ENCODE results near the gene TOGARAM1.
A peak's percentile ranks its signal among the peaks of the same experiment; 100 is the strongest.
"Not testable (repeated sequence)": the region's sequence is repeated elsewhere in the genome, so short reads cannot be mapped to it uniquely, and the experiment has no call there.

Gene TOGARAM1

DNA sequence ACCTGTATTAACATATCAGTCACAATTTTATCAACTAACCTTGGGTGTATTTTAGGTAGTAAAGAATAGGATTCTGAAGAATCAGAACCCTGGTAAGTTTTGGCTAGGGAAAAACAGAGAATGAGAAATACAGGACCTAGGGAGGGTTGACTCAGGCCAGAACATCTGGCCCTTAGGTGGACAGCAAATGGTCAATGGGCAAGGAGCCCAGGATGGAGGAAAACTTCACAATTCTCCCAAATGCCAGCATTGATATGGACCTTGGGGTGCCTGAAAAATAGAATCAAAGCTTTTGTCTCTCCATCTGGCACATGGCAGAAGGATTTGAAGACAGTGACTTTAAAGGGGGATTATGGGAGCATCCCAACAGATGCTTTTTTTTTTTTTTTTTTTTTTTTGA lies 89.2 kb downstream of the TOGARAM1 start:
- DNase-seq: no peak

DNA sequence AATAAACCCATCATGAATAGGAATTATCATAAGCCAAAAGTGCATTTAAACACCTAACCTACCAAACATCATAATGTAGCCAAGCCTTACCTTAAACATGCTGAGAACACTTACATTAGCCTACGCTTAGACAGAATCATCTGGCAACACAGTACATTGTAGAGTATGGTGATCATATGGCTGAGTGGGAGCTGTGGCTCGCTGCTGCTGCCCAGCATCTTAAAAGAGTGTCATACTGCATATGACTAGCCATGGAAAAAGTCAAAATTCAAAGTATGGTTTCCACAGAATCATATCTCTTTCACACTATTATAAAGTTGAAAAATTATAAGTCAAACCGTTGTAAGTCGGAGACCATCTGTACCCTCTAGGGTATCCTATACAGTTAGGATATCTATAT lies 89.9 kb downstream of the TOGARAM1 start:
- no peak for DNase-seq

DNA sequence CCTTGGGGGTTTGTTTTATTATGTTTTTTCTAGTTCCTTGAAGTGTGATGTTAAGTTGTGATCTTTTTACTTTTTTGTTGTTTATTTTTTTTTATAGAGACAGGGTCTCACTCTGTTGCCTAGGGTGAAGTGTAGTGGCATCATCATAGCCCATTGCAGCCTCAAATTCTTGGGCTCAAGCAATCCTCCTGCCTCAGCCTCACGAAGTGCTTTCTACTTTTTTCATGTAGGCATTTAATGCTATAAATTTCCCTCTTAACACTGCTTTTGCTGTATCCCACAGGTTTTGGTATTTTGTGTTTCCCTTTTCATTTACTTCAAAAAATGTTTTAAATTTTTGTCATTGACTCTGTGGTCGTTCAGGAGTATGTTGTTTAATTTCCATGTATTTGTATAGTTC lies 95.4 kb downstream of the TOGARAM1 start:
- DNase-seq: no peak

DNA sequence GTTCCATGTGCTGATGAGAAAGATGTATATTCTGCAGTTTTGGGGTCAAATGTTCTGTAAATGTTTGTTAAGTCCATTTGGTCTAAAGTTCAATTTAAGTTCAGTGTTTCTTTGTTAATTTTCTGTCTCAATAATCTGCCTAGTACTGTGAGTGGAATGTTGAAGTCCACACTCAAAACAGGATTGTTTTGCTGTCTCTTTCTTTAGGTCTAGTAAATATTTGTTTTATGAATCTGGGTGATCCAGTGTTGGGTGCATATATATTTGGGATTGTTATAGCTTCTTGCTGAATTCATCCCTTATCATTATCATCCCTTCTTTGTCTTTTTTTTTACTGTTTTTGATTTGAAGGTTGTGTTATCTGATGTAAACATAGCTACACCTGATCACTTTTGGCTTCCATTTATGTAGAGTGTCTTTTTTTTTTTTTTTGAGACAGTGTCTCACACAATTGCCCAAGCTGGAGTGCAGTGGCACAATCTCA lies 95.9 kb downstream of the TOGARAM1 start:
- no peak for DNase-seq

DNA sequence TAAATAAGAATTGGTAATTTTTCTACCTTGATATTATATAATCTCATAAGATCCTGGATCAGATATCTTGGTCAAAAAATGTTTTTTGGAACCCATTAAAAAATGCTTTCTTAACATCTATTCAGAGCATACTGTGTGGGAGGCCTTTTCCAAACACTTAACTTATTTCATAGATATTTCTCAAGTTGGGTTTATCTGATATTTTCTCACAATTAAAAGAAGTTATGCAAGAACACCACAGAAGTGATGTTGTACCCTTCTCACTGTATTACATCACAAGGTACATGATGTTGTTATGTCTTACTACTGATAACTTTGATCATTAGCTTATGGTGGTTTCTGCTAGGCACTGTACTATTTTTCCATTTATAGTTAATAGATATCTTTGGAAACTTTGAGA lies 98.6 kb downstream of the TOGARAM1 start:
- no peak for DNase-seq

DNA sequence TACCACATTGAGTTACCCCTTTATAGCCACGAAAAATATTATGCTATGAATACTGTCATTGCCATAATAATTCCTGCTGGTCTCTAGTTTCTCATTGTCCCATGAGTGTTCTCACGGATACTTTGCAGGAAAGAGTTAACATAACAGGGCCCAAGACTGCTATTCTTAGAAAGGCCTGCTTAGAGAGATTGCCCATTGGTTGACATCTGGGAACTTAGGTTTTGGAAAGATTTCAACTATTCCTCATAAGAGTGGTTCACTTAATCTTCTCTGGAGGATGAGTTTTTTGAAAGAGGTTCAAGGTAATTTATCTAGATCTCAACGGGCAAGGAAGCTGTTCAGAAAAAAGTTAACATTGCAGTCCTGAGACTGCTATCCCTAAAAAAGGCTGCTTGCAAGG lies 103.5 kb downstream of the TOGARAM1 start:
- no peak for DNase-seq

DNA sequence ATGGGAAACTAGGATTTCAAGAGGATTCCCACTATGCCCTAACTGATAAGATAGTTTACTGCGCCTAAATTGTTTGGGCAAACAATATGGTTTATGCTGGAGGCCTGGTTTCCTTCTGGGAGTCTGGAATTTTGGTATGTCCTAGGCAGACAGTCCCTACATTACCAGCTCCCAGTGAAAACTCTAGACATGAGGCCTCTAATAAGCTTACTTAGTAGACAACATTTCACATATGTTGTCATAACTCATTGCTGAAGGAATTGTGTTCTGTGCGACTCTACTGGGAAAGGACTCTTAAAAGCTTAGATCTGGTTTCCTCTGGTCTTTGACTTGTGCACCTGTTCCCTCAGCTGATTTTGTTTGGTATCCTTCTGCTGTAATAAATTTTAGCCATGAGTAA lies 104.0 kb downstream of the TOGARAM1 start:
- no peak for DNase-seq

DNA sequence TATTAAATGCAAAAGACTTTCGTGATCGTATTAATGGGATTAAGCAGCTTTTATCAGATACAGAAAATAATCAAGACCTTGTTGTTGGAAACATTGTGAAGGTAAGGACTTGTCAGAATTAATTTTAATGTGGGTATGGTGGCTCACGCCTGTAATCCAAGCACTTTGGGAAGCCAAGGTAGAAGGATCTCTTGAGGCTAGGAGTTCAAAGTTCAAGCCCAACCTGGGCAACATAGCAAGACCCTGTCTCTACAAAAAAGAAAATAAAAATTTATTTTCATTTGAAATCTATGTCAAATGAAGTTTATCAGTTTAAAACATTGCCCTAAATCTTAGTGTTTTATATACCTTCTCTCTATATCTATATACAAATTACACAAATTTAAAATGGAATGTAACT lies 104.7 kb downstream of the TOGARAM1 start:
- no peak for DNase-seq

DNA sequence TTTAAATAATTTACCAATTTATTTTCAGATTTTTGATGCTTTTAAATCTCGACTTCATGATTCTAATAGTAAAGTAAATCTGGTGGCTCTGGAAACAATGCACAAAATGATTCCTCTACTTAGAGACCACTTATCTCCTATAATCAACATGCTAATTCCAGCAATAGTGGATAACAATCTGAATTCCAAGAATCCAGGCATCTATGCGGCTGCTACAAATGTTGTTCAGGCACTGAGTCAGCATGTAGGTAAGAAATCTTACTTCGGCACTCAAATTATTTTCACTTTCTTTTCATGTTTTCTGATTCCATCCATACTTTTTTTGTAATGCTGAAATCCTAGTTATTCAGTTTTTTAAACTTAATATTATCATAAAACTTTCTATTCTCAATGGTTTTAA lies 106.4 kb downstream of the TOGARAM1 start:
- DNase-seq: no peak

DNA sequence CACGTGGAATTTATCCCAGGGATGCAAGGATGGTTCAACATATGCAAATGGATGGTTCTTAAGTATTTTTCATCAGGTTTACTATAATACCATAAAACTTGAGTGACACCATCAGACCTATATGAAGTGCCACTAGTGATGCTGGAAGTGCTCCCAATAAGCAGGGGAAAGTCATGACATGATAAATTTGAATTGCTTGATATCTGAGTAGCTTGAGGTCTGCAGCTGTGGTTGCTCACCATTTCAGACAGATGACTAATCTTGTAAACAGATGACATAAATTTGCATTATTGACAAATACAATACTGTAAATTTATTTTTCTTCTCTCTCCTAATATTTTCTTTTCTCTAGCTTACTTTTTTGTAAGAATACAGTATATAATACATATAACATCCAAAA lies 108.2 kb downstream of the TOGARAM1 start:
- no peak for DNase-seq

DNA sequence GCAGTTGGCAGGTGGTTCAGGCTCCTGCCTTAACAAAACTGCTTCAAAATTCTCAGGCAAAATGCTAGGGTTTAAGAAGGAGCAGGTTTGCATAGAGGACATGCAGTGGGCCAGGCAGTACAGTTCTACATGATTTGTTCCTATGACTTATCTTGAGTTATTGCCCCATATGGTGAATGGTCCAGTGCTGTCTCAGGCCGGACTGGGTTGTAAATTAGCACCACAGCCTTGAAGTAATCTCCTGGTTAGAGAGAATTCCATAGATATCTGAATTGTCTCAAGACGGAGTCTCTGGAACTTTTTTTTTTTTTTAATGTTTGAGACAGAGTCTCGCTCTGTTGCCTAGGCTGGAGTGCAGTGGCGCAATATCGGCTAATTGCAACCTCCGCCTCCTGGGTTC lies 110.1 kb downstream of the TOGARAM1 start:
- DNase-seq: no peak

DNA sequence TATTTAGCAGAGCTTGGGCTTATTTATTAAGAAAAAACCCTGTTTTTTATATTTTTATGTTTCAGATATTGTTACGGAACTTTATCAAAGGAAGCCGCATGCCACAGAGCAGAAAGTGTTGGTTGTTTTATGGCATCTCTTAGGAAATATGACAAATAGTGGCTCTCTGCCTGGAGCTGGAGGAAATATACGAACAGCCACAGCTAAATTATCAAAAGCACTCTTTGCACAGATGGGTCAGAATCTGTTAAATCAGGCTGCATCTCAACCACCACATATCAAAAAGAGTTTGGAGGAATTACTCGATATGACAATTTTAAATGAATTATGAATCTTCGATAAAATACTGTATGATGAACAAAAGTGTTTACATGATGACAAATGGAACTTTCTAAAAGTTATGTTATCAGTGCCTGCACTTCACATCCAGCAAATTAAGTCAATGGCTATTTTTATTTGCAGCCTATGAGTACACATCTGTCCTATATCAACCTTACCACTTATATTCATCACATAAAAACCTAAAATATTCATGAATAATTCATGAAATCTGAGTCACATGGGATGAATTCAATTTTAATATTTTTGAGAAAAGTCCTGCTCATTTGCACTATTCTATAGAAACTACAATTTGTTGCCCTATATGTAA lies 111.4 kb downstream of the TOGARAM1 start:
- DNase-seq: no peak

DNA sequence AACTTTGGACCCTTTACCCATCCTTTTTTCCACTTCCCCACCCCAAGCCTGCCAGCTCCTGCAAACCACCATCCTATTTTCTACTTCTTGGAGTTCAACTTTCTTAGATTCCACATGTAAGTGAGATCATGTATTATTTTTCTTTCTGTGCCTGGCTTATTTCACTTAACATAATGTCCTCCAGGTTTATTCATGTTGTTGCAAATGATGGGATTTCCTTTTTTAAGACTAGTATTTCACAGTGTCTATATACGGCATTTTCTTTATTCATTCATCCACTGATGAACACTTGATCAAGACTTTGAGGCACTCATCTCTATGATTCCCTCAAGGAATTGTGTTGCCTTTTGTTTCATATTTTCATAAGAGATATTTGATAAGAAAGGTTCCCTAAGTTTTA lies 116.3 kb downstream of the TOGARAM1 start:
- DNase-seq: no peak

DNA sequence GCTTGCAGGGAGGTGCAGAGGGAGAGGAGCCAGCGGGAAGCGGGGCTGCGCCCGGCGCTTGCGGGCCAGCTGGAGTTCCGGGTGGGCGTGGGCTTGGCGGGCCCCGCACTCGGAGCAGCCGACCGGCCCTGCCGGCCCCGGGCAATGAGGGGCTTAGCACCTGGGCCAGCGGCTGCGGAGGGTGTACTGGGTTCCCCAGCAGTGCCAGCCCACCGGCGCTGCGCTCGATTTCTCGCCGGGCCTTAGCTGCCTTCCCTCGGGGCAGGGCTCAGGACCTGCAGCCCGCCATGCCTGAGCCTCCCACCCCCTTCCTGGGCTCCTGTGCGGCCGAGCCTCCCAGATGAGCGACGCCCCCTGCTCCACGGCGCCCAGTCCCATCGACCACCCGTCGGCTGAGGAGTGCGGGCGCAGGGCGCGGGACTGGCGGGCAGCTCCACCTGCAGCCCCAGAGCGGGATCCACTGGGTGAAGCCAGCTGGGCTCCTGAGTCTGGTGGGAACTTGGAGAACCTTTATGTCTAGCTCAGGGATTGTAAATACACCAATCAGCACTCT lies 118.5 kb downstream of the TOGARAM1 start:
- not testable (repeated sequence) for DNase-seq

DNA sequence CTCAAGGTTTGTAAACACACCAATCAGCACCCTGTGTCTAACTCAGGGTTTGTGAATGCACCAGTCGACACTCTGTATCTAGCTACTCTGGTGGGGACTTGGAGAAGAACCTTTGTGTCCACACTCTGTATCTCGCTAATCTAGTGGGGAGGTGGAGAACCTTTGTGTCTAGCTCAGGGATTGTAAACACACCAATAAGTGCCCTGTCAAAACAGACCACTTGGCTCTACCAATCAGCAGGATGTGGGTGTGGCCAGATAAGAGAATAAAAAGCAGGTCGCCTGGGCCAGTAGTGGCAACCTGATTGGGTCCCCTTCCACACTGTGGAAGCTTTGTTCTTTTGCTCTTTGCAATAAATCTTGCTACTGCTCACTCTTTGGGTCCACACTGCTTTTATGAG lies 119.1 kb downstream of the TOGARAM1 start:
- DNase-seq: not testable (repeated sequence)

DNA sequence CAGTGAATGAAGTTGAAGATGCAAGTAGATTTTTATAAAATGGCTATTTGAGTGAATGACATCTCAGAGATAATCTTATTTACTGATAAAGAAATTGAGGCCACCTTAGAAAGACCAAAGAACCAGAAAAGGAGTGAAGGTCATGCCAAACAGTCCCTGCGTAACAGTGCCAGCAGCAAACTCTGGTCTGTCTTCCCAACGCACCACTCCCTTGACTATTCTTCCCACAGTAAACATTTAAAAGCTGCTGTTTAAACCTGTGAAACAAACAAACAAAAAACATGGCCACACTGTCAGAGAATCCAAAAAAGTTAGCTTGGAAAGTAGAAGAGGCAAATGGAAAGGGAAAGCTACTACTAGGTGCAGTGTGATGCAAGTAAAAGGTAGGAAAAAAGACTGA lies 120.4 kb downstream of the TOGARAM1 start:
- DNase-seq: no peak

DNA sequence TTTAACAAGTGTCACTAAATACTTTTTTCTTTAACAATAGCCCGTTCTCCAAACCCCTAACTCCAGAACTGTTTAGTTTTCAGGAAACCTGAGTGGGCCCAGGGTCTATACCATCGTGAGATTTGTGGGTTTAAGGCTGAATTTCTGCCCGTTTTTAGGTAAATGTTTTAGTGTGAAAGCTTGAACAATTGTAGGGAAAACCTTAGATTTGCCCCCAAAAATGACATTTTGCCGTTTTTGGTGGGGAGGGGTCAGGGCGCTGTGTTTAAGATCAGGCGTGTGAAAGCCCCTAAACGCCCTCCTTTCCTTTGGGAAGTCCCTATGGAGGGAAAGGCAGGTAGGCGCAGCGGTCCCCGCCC lies 121.6 kb downstream of the TOGARAM1 start:
- no peak for DNase-seq

DNA sequence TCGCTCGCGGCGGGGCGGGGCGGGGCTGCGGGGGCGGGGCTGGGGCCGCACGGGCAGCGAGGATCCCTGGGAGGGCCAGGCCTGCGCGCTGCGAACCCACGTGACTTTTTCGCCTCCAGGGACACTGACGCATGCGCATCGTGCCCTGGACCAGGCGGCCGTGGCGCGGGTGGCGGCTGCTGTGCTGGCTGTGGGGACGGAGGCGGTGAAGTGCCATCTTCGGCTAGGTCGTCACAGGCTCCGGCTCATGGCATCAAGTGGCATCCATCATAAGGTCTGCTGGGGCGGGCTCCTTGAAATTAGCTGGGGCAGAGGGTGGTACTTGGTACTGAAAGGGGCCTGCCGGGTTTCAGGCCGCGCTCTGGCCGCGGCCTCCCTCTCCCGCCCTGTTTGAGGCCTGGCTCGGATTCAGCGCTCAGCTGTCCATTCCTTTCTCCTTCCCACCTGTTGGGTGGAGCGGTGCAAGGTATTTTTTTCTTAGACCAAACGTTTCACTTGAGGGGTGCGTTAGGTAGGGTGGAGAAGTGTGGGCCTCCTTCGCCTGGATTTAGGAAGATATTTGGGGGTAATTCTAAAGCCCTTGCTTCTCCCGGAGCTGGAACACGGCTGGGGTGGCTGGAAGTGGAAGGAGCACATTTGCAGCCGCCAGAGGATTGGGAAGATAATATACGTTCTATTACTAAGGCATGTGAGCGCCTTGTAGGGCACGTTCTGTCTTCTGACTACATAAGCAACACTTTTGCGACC lies 122.2 kb downstream of the TOGARAM1 start, which contains the start of gene PRPF39:
Gene PRPF39 (plus strand): TSS at position 141 of the 747 bp plus-strand sequence. CDS start 11,124 bp downstream, outside the sequence.
- DNase-seq: peak; percentile 93

DNA sequence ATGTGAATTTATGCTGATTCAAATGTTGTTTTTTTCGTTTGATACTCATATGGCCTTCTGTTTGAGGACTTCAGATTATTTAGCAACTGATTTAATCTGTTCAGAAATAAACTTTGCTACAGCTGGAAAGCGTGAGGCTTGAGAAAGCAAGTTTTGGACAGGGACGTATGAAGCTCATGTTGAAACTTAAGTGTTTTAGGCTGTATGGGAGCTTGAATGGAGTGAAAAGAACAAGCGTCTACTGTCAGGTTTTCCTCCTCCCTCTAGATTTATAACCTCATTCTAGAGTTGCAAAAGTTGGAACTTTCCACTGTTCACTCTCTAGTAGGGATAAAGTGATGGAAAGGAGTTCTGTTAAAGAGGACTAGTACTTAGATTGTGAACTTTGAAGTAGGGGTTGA lies 123.0 kb downstream of the TOGARAM1 start:
- no peak for DNase-seq

DNA sequence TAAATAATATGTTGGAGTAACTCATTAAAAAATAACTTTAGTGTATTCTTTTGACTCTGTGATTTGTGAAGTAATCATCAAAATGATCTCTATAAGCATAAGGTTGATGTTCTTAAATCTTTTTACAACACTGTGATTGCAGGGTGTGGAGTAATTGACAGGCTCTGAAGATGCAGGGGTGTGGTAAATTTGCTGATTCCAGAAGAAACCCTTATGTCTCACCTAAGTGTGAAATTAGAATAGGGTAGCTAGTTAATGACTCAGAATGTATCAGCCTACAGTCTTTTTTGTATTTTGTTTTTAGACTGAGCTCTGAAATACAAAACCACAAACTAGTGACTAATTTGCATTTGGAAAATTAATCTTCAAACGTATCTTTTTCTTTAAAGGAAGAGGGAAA lies 127.8 kb downstream of the TOGARAM1 start:
- DNase-seq: no peak

DNA sequence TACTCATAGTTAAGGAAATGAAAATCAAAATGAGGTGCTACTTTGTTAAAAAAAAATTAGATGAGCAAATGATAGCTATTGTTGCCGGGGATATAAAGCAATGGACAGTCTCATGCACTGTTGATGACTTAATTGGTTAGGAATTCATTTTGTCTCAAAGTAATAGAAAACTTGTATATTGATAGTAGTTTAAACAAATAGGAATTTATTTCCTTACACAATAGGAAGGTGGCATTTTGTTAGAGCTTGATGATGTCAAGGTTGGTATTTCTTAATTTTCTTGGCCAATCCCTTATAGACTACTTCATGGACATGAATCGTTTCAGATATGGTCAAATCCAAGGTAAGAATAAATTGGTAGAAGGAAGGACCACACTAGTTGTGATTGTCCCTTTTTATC lies 129.7 kb downstream of the TOGARAM1 start:
- no peak for DNase-seq

DNA sequence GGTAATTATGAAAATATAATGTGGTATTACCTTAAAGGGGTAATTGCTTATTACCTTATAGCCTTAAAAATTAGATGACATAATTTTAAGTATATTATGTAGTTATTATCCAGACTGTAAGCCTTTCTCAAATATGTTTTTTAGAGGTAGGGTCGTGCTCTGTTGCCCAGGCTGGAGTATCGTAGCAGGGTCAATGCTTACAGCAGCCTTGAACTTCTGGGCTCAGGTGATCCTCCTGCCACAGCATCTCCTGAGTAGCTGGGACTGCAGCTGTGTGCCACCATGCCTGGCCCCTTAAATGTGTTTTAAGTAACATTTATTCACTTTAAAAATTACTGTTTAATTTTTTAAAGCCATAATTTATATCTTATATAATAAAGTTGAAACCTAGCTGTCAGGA lies 132.3 kb downstream of the TOGARAM1 start:
- DNase-seq: no peak

DNA sequence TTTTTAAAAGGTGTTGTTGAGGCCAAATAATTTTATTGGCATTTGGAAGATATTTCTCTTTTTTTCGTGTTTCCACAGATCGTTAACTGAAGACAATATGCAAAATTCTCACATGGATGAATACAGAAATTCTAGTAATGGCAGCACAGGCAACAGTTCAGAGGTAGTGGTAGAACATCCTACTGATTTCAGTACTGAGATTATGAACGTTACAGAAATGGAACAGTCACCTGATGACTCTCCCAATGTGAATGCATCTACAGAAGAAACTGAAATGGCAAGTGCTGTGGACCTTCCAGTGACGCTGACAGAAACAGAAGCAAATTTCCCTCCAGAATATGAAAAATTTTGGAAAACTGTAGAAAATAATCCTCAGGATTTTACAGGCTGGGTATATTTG lies 133.2 kb downstream of the TOGARAM1 start:
- DNase-seq: no peak

DNA sequence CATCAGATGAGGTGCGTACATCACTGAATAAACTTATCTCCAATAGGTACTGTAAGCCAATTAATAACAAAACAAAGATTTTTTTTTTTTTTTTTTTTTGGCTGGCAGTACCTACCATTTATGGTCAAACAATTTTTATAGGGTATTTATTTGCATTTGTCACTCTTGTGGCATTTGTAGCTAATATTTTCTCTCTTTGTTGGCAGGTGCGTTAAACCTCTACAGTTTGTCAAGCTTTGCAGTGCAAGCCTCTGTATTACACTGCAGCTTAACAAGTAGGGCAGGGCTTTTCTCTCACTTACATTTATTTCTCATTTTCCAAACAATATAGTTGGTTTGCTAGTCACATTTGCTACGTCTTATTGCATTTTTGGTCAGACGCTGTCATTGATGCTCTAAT lies 134.2 kb downstream of the TOGARAM1 start:
- DNase-seq: no peak

Data from NCI-H774 (cell line).